H1 (cell line): ENCODE results near the gene RAD9A. TPM values are rescaled to one million over a fixed set of nuclear protein-coding genes. Genes with fewer than 3 reads are reported as not detected.

Source experiments
- CTCF ChIA-PET: fragments of 300-600 bp; sonication (Branson Sonifier 250); formaldehyde crosslinking; loops from one replicate; lab custom pipeline; 2021; ENCODE audit not compliant: partially characterized antibody; lab: Charles Lee
- POLR2A ChIA-PET: fragments of 300-600 bp; sonication (Branson Sonifier 250); formaldehyde crosslinking; loops from one replicate; lab custom pipeline; 2021; ENCODE audit warnings: inconsistent platforms; ENCODE audit not compliant: partially characterized antibody; lab: Charles Lee
- DNase-seq, 2 experiments: peaks; one replicate each; pipeline versions ENCODE4 v3.0.0 to v3.0.0-alpha.2; 2010 to 2022; ENCODE audit warnings: low spot score in 2 of 2, low read depth in 1 of 2, mixed read lengths in 1 of 2
- FAIRE-seq: peaks from 2 replicates; lab custom pipeline; 2011; peaks lifted over from hg19 to GRCh38; lab: Jason Lieb, UNC
- H2AFZ ChIP-seq: 2 replicates; pipeline ENCODE4 v1.8.1; 2012; ENCODE audit warnings: low read length, inconsistent platforms
- H2AK5ac ChIP-seq: 2 replicates; pipeline ENCODE4 v1.6.1; 2013; ENCODE audit warnings: low read depth, low read length
- H2BK120ac ChIP-seq: replicated peaks from 2 replicates; pipeline ENCODE3; 2013; ENCODE audit warnings: low read depth, low read length, inconsistent platforms
- H2BK12ac ChIP-seq: 2 replicates; pipeline ENCODE4 v1.6.1; 2013; ENCODE audit warnings: low read depth, low read length
- H2BK15ac ChIP-seq: 2 replicates; pipeline ENCODE4 v1.6.1; 2013; ENCODE audit warnings: low read length
- H2BK20ac ChIP-seq: 2 replicates; pipeline ENCODE4 v1.6.1; 2013; ENCODE audit warnings: low read length
- H2BK5ac ChIP-seq: 2 replicates; pipeline ENCODE4 v1.6.1; 2013; ENCODE audit warnings: low read depth, low read length
- H3K14ac ChIP-seq: 2 replicates; pipeline ENCODE4 v1.6.1; 2013; ENCODE audit warnings: inconsistent platforms; ENCODE audit not compliant: insufficient read length
- H3K18ac ChIP-seq: 2 replicates; pipeline ENCODE4 v1.6.1; 2013; ENCODE audit warnings: low read length; ENCODE audit errors: extremely low read depth
- H3K23ac ChIP-seq: 2 replicates; pipeline ENCODE4 v1.6.1; 2013; ENCODE audit warnings: inconsistent platforms; ENCODE audit not compliant: insufficient read length
- H3K23me2 ChIP-seq: 2 replicates; pipeline ENCODE4 v1.6.1; 2013; ENCODE audit warnings: low read depth, low read length
- H3K27ac ChIP-seq: 2 replicates; pipeline ENCODE4 v1.6.1; 2011; ENCODE audit warnings: low read depth, low read length, inconsistent platforms
- H3K27me3 ChIP-seq, 4 experiments: replicated peaks in 1 of 4; 1 replicate in 1 of 4; 2 replicates in 3 of 4; pipeline versions ENCODE4 v1.6.1 to v1.8.1; 2011 to 2013; ENCODE audit warnings: low read length in 3 of 4, mild to moderate bottlenecking in 3 of 4, inconsistent platforms in 2 of 4, mixed read lengths in 2 of 4, moderate library complexity in 1 of 4; ENCODE audit not compliant: control insufficient read depth in 3 of 4, insufficient read depth in 3 of 4; ENCODE audit errors: extremely low read depth in 1 of 4
- H3K36me3 ChIP-seq, 4 experiments: 2 replicates each; pipeline versions ENCODE4 v1.6.1 to v1.8.1; 2011 to 2013; ENCODE audit warnings: mild to moderate bottlenecking in 4 of 4, low read length in 3 of 4, moderate library complexity in 2 of 4, control low read depth in 1 of 4, inconsistent platforms in 1 of 4; ENCODE audit not compliant: insufficient read depth in 4 of 4, control insufficient read depth in 2 of 4
- H3K4ac ChIP-seq: replicated peaks from 2 replicates; pipeline ENCODE3; 2013; ENCODE audit warnings: low read length, low read depth, mixed read lengths, inconsistent platforms; ENCODE audit not compliant: insufficient read length
- H3K4me1 ChIP-seq, 4 experiments: replicated peaks in 1 of 4; 1 replicate in 1 of 4; 2 replicates in 3 of 4; pipeline versions ENCODE4 v1.6.1 to v1.8.1; 2011 to 2013; ENCODE audit warnings: low read length in 3 of 4, inconsistent platforms in 2 of 4, mixed read lengths in 1 of 4; ENCODE audit not compliant: insufficient read depth in 4 of 4, control insufficient read depth in 3 of 4
- H3K4me2 ChIP-seq, 2 experiments: 2 replicates each; pipeline versions ENCODE4 v1.6.1 to v1.8.1; 2011 to 2013; ENCODE audit warnings: low read depth in 2 of 2, low read length in 2 of 2, control low read depth in 1 of 2, inconsistent platforms in 1 of 2, mild to moderate bottlenecking in 1 of 2; ENCODE audit not compliant: insufficient read depth in 1 of 2
- H3K4me3 ChIP-seq, 4 experiments: fragments of 200-600, 300-600 bp in 1 of 4; sonication (generic), shearing (Covaris generic), sonication (Bioruptor Twin) in 1 of 4; 2 replicates each; pipeline versions ENCODE4 v1.5.1 to v1.8.1; 2011 to 2016; ENCODE audit warnings: low read length in 4 of 4, low read depth in 3 of 4, control low read depth in 2 of 4, inconsistent platforms in 2 of 4, mild to moderate bottlenecking in 2 of 4, mixed read lengths in 1 of 4, moderate library complexity in 1 of 4; ENCODE audit not compliant: insufficient read depth in 2 of 4; ENCODE audit errors: extremely low read depth in 1 of 4
- H3K56ac ChIP-seq: replicated peaks from 2 replicates; pipeline ENCODE3; 2013; ENCODE audit warnings: low read depth, mild to moderate bottlenecking, mixed read lengths, low read length, inconsistent platforms; ENCODE audit not compliant: insufficient read length
- H3K79me1 ChIP-seq: 2 replicates; pipeline ENCODE4 v1.6.1; 2013; ENCODE audit warnings: low read depth, low read length, control low read depth
- H3K79me2 ChIP-seq, 2 experiments: 2 replicates each; pipeline versions ENCODE4 v1.6.1 to v1.8.1; 2012 to 2013; ENCODE audit warnings: low read length in 2 of 2, mild to moderate bottlenecking in 2 of 2, inconsistent platforms in 1 of 2; ENCODE audit not compliant: insufficient read depth in 2 of 2, control insufficient read depth in 1 of 2
- H3K9ac ChIP-seq, 4 experiments: replicated peaks in 1 of 4; 1 replicate in 1 of 4; 2 replicates in 3 of 4; pipeline versions ENCODE4 v1.6.1 to v1.8.1; 2011 to 2013; ENCODE audit warnings: low read depth in 3 of 4, low read length in 3 of 4, control low read depth in 2 of 4, mild to moderate bottlenecking in 2 of 4, moderate library complexity in 2 of 4, inconsistent platforms in 1 of 4; ENCODE audit errors: extremely low read depth in 1 of 4
- H3K9me3 ChIP-seq, 2 experiments: 2 replicates each; pipeline versions ENCODE4 v1.6.1 to v1.8.1; 2012 to 2013; ENCODE audit warnings: mild to moderate bottlenecking in 2 of 2, moderate library complexity in 2 of 2, control low read depth in 1 of 2, inconsistent platforms in 1 of 2, low read depth in 1 of 2, low read length in 1 of 2, mixed read lengths in 1 of 2; ENCODE audit not compliant: insufficient read depth in 2 of 2
- H4K20me1 ChIP-seq, 2 experiments: replicated peaks in 1 of 2; 2 replicates each; pipeline versions ENCODE3 to v1.8.1; 2011 to 2013; ENCODE audit warnings: inconsistent platforms in 2 of 2, low read length in 2 of 2, mild to moderate bottlenecking in 1 of 2; ENCODE audit not compliant: insufficient read depth in 2 of 2, control insufficient read depth in 1 of 2
- H4K5ac ChIP-seq: 2 replicates; pipeline ENCODE4 v1.6.1; 2013; ENCODE audit warnings: low read length, low read depth, mixed read lengths, inconsistent platforms; ENCODE audit not compliant: insufficient read length
- H4K8ac ChIP-seq: 2 replicates; pipeline ENCODE4 v1.8.0; 2013; ENCODE audit warnings: mild to moderate bottlenecking, moderate library complexity, low read length, inconsistent platforms; ENCODE audit not compliant: insufficient read depth; ENCODE audit errors: extremely low read depth
- H4K91ac ChIP-seq: replicated peaks from 2 replicates; pipeline ENCODE3; 2013; ENCODE audit warnings: low read length, mixed read lengths, inconsistent platforms; ENCODE audit not compliant: insufficient read length
- ASH2L ChIP-seq: fragments of 200-600, 300-600 bp; sonication (generic); IDR thresholded peaks from one replicate; pipeline ENCODE4 v1.7.1; 2017; ENCODE audit warnings: low read length
- CHD1 ChIP-seq: IDR thresholded peaks from 2 replicates; pipeline ENCODE4 v1.6.1; 2012; ENCODE audit warnings: low read depth, low read length, improper control_type of control experiment
- CHD2 ChIP-seq: IDR thresholded peaks from 2 replicates; pipeline ENCODE4 v1.6.1; 2012; ENCODE audit warnings: low read length, improper control_type of control experiment
- EP300 ChIP-seq, 2 experiments: IDR thresholded peaks; 1 replicate in 1 of 2; 2 replicates in 1 of 2; pipeline ENCODE4 v1.6.1; 2011 to 2012; ENCODE audit warnings: low read depth in 2 of 2, low read length in 2 of 2, mild to moderate bottlenecking in 2 of 2, borderline replicate concordance in 1 of 2, inconsistent platforms in 1 of 2, moderate library complexity in 1 of 2
- HDAC2 ChIP-seq, 2 experiments: fragments of 300-600 bp in 1 of 2; sonication (generic) in 1 of 2; IDR thresholded peaks; 2 replicates each; pipeline ENCODE4 v1.6.1; 2011 to 2012; ENCODE audit warnings: low read depth in 2 of 2, low read length in 2 of 2, mild to moderate bottlenecking in 2 of 2, moderate library complexity in 2 of 2, borderline replicate concordance in 1 of 2, inconsistent platforms in 1 of 2
- JUN ChIP-seq: IDR thresholded peaks from 2 replicates; pipeline ENCODE4 v1.6.1; 2011; ENCODE audit warnings: low read depth, mild to moderate bottlenecking, improper control_type of control experiment, low read length
- SAP30 ChIP-seq: fragments of 300-600 bp; sonication (generic); IDR thresholded peaks from 2 replicates; pipeline ENCODE4 v1.7.1; 2012; ENCODE audit warnings: low read length, moderate library complexity, mild to moderate bottlenecking, inconsistent platforms; ENCODE audit not compliant: insufficient read depth, insufficient replicate concordance
- SP4 ChIP-seq: IDR thresholded peaks from 2 replicates; pipeline ENCODE4 v1.6.1; 2012; ENCODE audit warnings: low read length, inconsistent platforms
- TCF12 ChIP-seq: IDR thresholded peaks from 2 replicates; pipeline ENCODE4 v1.6.1; 2011; ENCODE audit warnings: low read depth, mild to moderate bottlenecking, low read length
- YY1 ChIP-seq: IDR thresholded peaks from 2 replicates; pipeline ENCODE4 v1.6.1; 2011; ENCODE audit warnings: low read depth, mild to moderate bottlenecking, low read length
- WGBS, 2 experiments: shearing (Covaris generic) in 1 of 2; methylation state at CpG; one replicate each; pipeline versions ENCODE4 v1.1.6 to v1.1.7; 2013 to 2015; ENCODE audit warnings: low lambda C conversion rate in 2 of 2, mixed read lengths in 2 of 2, inconsistent platforms in 1 of 2, low coverage in 1 of 2, missing lambda C conversion rate in 1 of 2; ENCODE audit not compliant: insufficient replicate concordance in 2 of 2, insufficient coverage in 1 of 2, insufficient read length in 1 of 2; ENCODE audit errors: extremely low coverage in 1 of 2, missing lambda C conversion rate in 1 of 2; 5-methylcytosine and 5-hydroxymethylcytosine counted together
- polyA plus RNA-seq, 7 experiments: library from polyadenylated mRNA; depleted of rRNA in 3 of 7; stranded (reverse) in 5 of 7; unstranded in 2 of 7; fragments of >200 nt in 5 of 7; fragments of 200-250 nt in 2 of 7; gene quantifications; 1 replicate in 5 of 7; 2 replicates in 1 of 7; 4 replicates in 1 of 7; pipeline versions ENCODE4 v1.2.1 to v1.2.3, GENCODE V29; 2011 to 2013; ENCODE audit warnings: missing spikeins in 2 of 7, mixed read lengths in 2 of 7
- total RNA-seq: library from RNA; stranded (reverse); fragmentation: NEBNext Ultra II Directional; extraction: Animal tissue kit (Norgen Biotek cat#: 25700); gene quantifications from 2 replicates; pipeline ENCODE4 v1.2.1, GENCODE V29; 2021

RAD9A gene
- total and polyA plus RNA-seq, 2 of the 8 experiments (the other 6 are each of a cell fraction or from before 2014, with no cell fraction given), result 22.2 to 25.5 TPM

DNA sequence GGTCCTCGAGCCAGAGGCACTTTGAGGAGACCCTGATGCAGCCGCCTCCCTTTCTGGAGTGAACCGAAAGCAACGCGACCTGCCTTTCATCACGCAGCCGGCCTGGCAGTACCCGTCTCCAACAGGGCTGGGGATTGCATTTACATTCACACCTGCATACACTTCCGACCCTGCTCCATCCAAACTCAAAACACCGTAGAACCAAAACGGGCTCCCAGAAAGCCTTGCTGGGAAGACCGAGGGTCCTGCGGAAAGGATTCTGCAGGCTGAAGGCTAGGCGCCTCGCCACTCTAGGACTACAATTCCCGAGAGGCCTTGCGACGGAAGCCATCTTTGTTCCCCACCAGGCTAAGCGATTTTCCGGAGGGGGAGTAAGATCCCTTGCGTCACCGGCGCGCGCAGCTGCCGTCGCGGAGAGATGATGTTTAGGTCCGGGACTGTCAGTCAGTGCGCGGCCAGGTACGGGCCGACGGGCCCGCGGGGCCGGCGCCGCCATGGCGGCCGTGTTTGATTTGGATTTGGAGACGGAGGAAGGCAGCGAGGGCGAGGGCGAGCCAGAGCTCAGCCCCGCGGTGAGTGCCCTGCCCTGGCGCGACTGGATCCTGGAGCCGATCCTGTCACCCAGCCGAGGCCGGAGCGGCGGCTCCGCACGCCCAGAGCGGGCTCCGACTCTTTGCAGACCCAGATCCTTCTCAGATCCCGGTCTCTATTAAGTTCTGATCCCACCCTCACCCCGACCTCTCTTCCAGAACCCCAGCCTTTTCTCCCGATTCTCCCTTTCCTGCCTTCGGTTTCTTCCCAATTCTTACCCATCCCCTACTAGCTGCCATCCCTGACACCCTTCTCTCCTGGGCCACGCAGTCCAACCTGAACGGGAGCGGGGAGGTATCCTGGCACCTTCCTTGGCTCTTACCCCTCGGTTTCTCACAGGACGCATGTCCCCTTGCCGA is 36.5 kb downstream of the RAD9A start, which contains the start of gene RPS6KB2:
Gene RPS6KB2 (plus strand): TSS at position 443 of the 950 bp plus-strand sequence. CDS start 52 bp downstream, at position 495.
- Histone ChIP-seq H3K56ac (peak within 1 kb of the TSS; percentile 26), H3K36me3 (peaks cover 0 to 9% (median 4%) of the 10 kb centered on the region in 4 experiments; a peak in 5 of 8 replicates), H3K23ac (no peak within 1 kb of the TSS), H3K4ac (peak within 1 kb of the TSS; percentile 98), H3K4me2 (peak within 1 kb of the TSS; percentile 60 to 96), H2AFZ (peak within 1 kb of the TSS; percentile 37; the same call in 1 of the 2 replicates), H2BK15ac (peak within 1 kb of the TSS; percentile 72; the same call in 1 of the 2 replicates), H3K18ac (peak within 1 kb of the TSS; percentile 24; the same call in 1 of the 2 replicates), H4K20me1 (no peaks in the 10 kb centered on the region), H3K23me2 (peaks cover 10% of the 10 kb centered on the region), H3K79me2 (peaks cover 0 to 9% of the 10 kb centered on the region in 2 experiments; a peak in 2 of 4 replicates), H3K9ac (peak within 1 kb of the TSS; percentile 72 to 86 (median 77)), H4K8ac (peak within 1 kb of the TSS; percentile 89; the same call in 1 of the 2 replicates), H3K4me1 (peaks cover 0 to 12% (median 4%) of the 10 kb centered on the region in 4 experiments; a peak in 6 of 7 replicates), H2AK5ac (peak within 1 kb of the TSS; percentile 11; the same call in 1 of the 2 replicates), H4K91ac (peak within 1 kb of the TSS; percentile 73), H2BK120ac (no peak within 1 kb of the TSS), H3K9me3 (no peaks in the 10 kb centered on the region), H4K5ac (peak within 1 kb of the TSS; percentile 84), H2BK20ac (no peak within 1 kb of the TSS), H3K27me3 (no peaks in the 10 kb centered on the region), H2BK5ac (peak within 1 kb of the TSS; percentile 77), H3K79me1 (peaks cover 5% of the 10 kb centered on the region), H3K14ac (no peak within 1 kb of the TSS), H3K4me3 (peak within 1 kb of the TSS; percentile 66 to 98 (median 90)), H2BK12ac (no peak within 1 kb of the TSS), H3K27ac (peak within 1 kb of the TSS; percentile 33)
- CTCF ChIA-PET, result interaction anchor here (1.8 kb wide), 1 partner anchor 27 kb away, joined by 5 read pairs; the partner anchor contains the start of gene PPP1CA
- POLR2A ChIA-PET, result interaction anchor here (0.8 to 3.9 kb wide), 14 partner anchors 9 to 42 kb away, joined by 3 to 37 read pairs (median 4); partner anchors contain the start of genes CABP4, GPR152, PPP1CA and PTPRCAP
- peak; percentile 83 for FAIRE-seq
- 4% methylated on average over 63 of the region's 68 CpGs; no CpG with 5 or more reads in 1 of the 2 experiments for WGBS, 2 experiments
- DNase-seq, result peak; percentile 91 to 100
- 0 out of 3 replicates have a peak, but pooled peaks of 1 of the 2 experiments have one; percentile 49 for TF ChIP-seq EP300 (IDR thresholded peaks at IDR 0.05; ENCODE audit: borderline replicate concordance in 1 of 2, low read depth in 2 of 2, low read length in 2 of 2)
- TF ChIP-seq JUN, result no peak
- TF ChIP-seq ASH2L, result peak; percentile 90
- peak; percentile 20 for TF ChIP-seq SAP30
- TF ChIP-seq HDAC2 (IDR thresholded peaks at IDR 0.05; ENCODE audit: borderline replicate concordance in 1 of 2, low read depth in 2 of 2, low read length in 2 of 2), result 0 out of 4 replicates have a peak, but pooled peaks of 1 of the 2 experiments have one; percentile 55
- no peak for TF ChIP-seq TCF12
- TF ChIP-seq SP4, result peak; percentile 90; the same call in 1 of the 2 replicates
- peak; percentile 99 for TF ChIP-seq YY1
- no peak for TF ChIP-seq CHD1
- TF ChIP-seq CHD2, result peak; percentile 45
